Skeletal muscle cell (primary cell): ENCODE results near the gene APLF.

Experiments
- DNase-seq: peaks from one replicate; pipeline ENCODE4 v3.0.0-alpha.2; 2010; ENCODE audit warnings: low read depth
- H3K4me3 ChIP-seq: 2 replicates; pipeline ENCODE4 v1.5.1; 2011; ENCODE audit warnings: low read depth, mild to moderate bottlenecking, control low read depth, low read length, moderate library complexity

APLF gene

GRCh38 chr2:68606759-68607158 is 139.4 kb downstream of the APLF start:
- no peak for DNase-seq
- no peak overlapping the region for H3K4me3 ChIP-seq

GRCh38 chr2:68607837-68608236 is 140.5 kb downstream of the APLF start:
- no peak for DNase-seq
- H3K4me3 ChIP-seq, result no peak overlapping the region

DNA sequence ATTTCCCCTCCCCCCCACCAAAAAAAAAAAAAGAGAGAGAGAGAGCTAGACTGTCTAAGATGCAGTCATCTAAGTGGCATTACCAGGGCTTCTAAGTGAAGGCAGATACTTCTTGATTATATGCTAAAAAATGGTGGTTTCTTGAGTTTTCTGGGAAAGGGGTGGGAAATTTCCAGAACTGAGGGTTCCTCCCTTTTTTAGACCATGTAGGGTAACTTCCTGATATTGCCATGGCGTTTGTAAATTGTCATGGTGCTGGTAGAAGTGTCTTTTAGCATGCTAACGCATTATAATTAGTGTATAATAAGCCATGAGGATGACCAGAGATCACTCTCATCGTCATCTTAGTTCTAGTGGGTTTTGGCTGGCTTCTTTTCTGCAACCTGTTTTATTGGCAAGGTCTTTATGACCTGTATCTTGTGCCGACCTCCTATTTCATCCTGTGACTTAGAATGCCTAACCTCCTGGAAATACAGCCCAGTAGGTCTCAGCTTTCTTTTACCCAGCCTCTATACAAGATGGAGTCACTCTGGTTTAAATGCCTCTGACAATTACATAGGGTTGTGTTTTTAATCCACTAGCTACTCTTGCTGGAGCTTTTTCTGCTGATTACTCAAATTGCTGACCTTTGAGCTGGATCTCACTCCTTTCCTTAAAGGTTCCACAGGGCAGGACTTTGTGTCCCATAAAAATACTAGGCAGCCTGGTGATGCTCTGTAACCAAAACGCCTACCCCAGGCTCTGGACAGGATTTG is 145.6 kb downstream of the APLF start:
- no peak overlapping the region for H3K4me3 ChIP-seq
- no peak for DNase-seq

DNA sequence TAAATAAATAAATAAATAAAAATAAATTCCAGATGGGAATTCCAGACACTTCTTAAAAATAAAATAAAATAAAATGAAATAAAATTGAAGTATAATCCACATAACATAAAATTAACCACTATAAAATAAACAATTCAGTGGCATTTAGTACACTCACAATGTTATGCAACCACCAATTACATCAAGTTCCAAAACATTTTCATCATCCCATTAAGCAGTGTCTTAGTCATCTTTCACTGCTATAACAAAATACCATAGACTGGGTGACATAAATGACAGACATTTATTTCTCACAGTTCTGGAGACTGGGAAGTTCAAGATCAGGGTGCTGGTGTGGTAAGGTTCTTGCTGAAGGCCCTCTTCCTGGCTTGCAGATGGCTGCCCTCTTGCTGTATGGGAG is 153.4 kb downstream of the APLF start:
- H3K4me3 ChIP-seq, result no peak overlapping the region
- DNase-seq, result no peak

DNA sequence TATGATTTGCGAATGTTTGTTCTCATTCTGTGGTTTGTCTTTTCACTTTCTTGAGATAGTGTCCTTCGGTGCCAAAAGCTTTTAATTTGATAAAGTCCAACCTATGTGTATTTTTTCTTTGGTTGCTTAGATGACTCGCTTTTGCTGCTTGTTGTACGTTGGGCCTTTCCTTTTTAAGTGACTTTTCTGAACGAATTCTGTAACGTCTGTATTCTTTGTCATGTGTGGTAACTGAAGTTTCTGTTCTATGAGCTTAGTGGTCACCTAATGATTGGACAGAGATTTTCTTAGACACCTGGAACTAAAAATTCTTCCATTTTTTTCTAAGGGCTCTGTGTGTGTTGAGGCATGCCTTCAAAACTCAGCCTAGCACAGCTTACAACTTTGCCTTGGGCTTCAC is 156.4 kb downstream of the APLF start:
- DNase-seq, result no peak

DNA sequence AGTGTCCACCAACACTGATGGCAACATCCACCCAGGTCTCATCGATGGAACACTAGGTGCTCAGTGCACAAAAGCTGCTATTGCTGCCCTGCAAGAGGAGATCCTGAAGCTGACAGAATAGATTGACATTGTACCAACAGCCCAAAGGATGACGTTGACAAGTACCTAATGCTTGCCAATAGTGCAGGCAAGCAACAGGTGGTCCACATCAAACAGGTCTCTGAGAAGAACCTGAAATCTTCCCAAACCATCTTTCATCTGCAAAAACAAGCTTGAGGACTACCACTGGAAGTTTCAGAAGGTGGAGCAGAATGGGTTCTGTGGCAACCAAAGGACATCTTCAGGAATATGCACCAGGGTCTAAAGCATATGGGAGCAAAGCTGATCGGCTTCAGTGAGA is 160.2 kb downstream of the APLF start:
- no peak for DNase-seq
- H3K4me3 ChIP-seq, result no peak overlapping the region

More for the DNA sequence above, 156.4 kb downstream of the APLF start:
- no peak overlapping the region for H3K4me3 ChIP-seq
